ENCODE measurements around the gene RBM7. TPM values are rescaled to one million over a fixed set of nuclear protein-coding genes. Genes with fewer than 3 reads are reported as not detected.

The RBM7 gene
- 27.8 TPM for total RNA-seq
- 14.6 TPM for polyA plus RNA-seq (ENCODE audit: insufficient read depth, low read depth, low replicate concordance)
- long read RNA-seq, donor 1, full-length matches to known transcripts, result 17 of 17 reads
- long read RNA-seq, donor 1, partial matches to known transcripts, result 0 of 17 reads
- long read RNA-seq, donor 1, other reads (novel, unspliced or antisense), result 0 of 17 reads
- long read RNA-seq, donor 2, full-length matches to known transcripts, result 19 of 19 reads
- long read RNA-seq, donor 2, partial matches to known transcripts, result 0 of 19 reads
- long read RNA-seq, donor 2, other reads (novel, unspliced or antisense), result 0 of 19 reads
- long read RNA-seq, donor 3, full-length matches to known transcripts, result 26 of 26 reads
- long read RNA-seq, donor 3, partial matches to known transcripts, result 0 of 26 reads
- long read RNA-seq, donor 3, other reads (novel, unspliced or antisense), result 0 of 26 reads
- long read RNA-seq, donor 4, full-length matches to known transcripts, result 26 of 26 reads
- long read RNA-seq, donor 4, partial matches to known transcripts, result 0 of 26 reads
- long read RNA-seq, donor 4, other reads (novel, unspliced or antisense), result 0 of 26 reads
- long read RNA-seq, donor 5, partial matches to known transcripts, result 0 of 2 reads
- long read RNA-seq, donor 5, other reads (novel, unspliced or antisense), result 0 of 2 reads
- long read RNA-seq, donor 6, full-length matches to known transcripts, result 37 of 46 reads
- long read RNA-seq, donor 6, partial matches to known transcripts, result 9 of 46 reads
- long read RNA-seq, donor 6, other reads (novel, unspliced or antisense), result 0 of 46 reads
- long read RNA-seq, donor 7, full-length matches to known transcripts, result 38 of 39 reads
- long read RNA-seq, donor 7, partial matches to known transcripts, result 0 of 39 reads
- long read RNA-seq, donor 7, other reads (novel, unspliced or antisense), result 1 of 39 reads
- long read RNA-seq, donor 8, full-length matches to known transcripts, result 14 of 14 reads
- long read RNA-seq, donor 8, partial matches to known transcripts, result 0 of 14 reads
- long read RNA-seq, donor 8, other reads (novel, unspliced or antisense), result 0 of 14 reads
- long read RNA-seq, donor 9, full-length matches to known transcripts, result 7 of 7 reads
- long read RNA-seq, donor 9, partial matches to known transcripts, result 0 of 7 reads
- long read RNA-seq, donor 9, other reads (novel, unspliced or antisense), result 0 of 7 reads
- long read RNA-seq, donor 10, full-length matches to known transcripts, result 9 of 9 reads
- long read RNA-seq, donor 10, partial matches to known transcripts, result 0 of 9 reads
- long read RNA-seq, donor 10, other reads (novel, unspliced or antisense), result 0 of 9 reads

- TF ChIP-seq CTCF (IDR thresholded peaks at IDR 0.05; ENCODE audit: borderline replicate concordance, extremely low read depth, insufficient read depth), result no peak
- H3K4me1 ChIP-seq (ENCODE audit: control insufficient read depth in 2 of 3, insufficient read depth in 2 of 3, low read depth in 1 of 3, low read length in 3 of 3), result peaks cover 0 to 16% (median 8%) of the 10 kb centered on the region in 3 donors
- H3K27me3 ChIP-seq (ENCODE audit: control insufficient read depth, insufficient read depth, low read length), result no peaks in the 10 kb centered on the region
- peak within 1 kb of the TSS; percentile 94 to 100 (median 100) for H3K4me3 ChIP-seq (ENCODE audit: low read length in 3 of 3)
- intact Hi-C loops (cut with DNase I), result no loop called here
- H3K9me3 ChIP-seq (ENCODE audit: control insufficient read depth in 2 of 3, insufficient read depth in 1 of 3, low read length in 3 of 3), result no peaks in the 10 kb centered on the region
- DNase-seq (peak; percentile 96 to 100 (median 98)), FAIRE-seq (peak; percentile 85)
- peak within 1 kb of the TSS; percentile 92 to 99 for H3K27ac ChIP-seq (ENCODE audit: low read depth in 2 of 2, low read length in 2 of 2)
- no peaks in the 10 kb centered on the region for H3K36me3 ChIP-seq (ENCODE audit: control insufficient read depth in 2 of 3, insufficient read depth in 3 of 3, low read length in 3 of 3)
- H3K9ac ChIP-seq (ENCODE audit: low read length in 3 of 3), result peak within 1 kb of the TSS; percentile 98 to 99 (median 99)
Observed at GRCh38 chr11:114400216-114400914, at the start of gene RBM7, which contains the start of gene C11orf71. Gene RBM7 (plus strand): TSS chr11:114400666. CDS start chr11:114400672, 6 bp downstream. Gene C11orf71 (minus strand): TSS chr11:114400511. CDS start chr11:114400331, 180 bp downstream.

GRCh38 chr11:114353443-114353842, 47.0 kb upstream of the RBM7 start:
- no peak for DNase-seq
- no peaks in the 10 kb centered on the region for H3K27me3 ChIP-seq (ENCODE audit: control insufficient read depth, insufficient read depth, low read length)
- no peaks in the 10 kb centered on the region for H3K9me3 ChIP-seq (ENCODE audit: control insufficient read depth in 2 of 3, insufficient read depth in 1 of 3, low read length in 3 of 3)
- H3K9ac ChIP-seq (ENCODE audit: low read length in 3 of 3), result no peak overlapping the region
- intact Hi-C loops (cut with DNase I), result no loop called here
- FAIRE-seq, result no peak
- no peak overlapping the region for H3K27ac ChIP-seq (ENCODE audit: low read depth in 2 of 2, low read length in 2 of 2)
- no peak overlapping the region for H3K4me3 ChIP-seq (ENCODE audit: low read length in 3 of 3)
- H3K4me1 ChIP-seq (ENCODE audit: control insufficient read depth in 2 of 3, insufficient read depth in 2 of 3, low read depth in 1 of 3, low read length in 3 of 3), result no peaks in the 10 kb centered on the region
- no peak for TF ChIP-seq CTCF (IDR thresholded peaks at IDR 0.05; ENCODE audit: borderline replicate concordance, extremely low read depth, insufficient read depth)
- H3K36me3 ChIP-seq (ENCODE audit: control insufficient read depth in 2 of 3, insufficient read depth in 3 of 3, low read length in 3 of 3), result no peaks in the 10 kb centered on the region

- no peak for FAIRE-seq
Observed at GRCh38 chr11:114354076-114354475, 46.4 kb upstream of the RBM7 start.

More at GRCh38 chr11:114354076-114354475, 46.4 kb upstream of the RBM7 start:
- no peaks in the 10 kb centered on the region for H3K4me1 ChIP-seq (ENCODE audit: control insufficient read depth in 2 of 3, insufficient read depth in 2 of 3, low read depth in 1 of 3, low read length in 3 of 3)
- no peaks in the 10 kb centered on the region for H3K27me3 ChIP-seq (ENCODE audit: control insufficient read depth, insufficient read depth, low read length)
- no peak overlapping the region for H3K27ac ChIP-seq (ENCODE audit: low read depth in 2 of 2, low read length in 2 of 2)
- H3K9ac ChIP-seq (ENCODE audit: low read length in 3 of 3), result no peak overlapping the region
- DNase-seq, result peak in 1 of 5 donors; percentile 16
- H3K4me3 ChIP-seq (ENCODE audit: low read length in 3 of 3), result no peak overlapping the region
- H3K9me3 ChIP-seq (ENCODE audit: control insufficient read depth in 2 of 3, insufficient read depth in 1 of 3, low read length in 3 of 3), result no peaks in the 10 kb centered on the region
- intact Hi-C loops (cut with DNase I), result no loop called here
- no peaks in the 10 kb centered on the region for H3K36me3 ChIP-seq (ENCODE audit: control insufficient read depth in 2 of 3, insufficient read depth in 3 of 3, low read length in 3 of 3)
- no peak for TF ChIP-seq CTCF (IDR thresholded peaks at IDR 0.05; ENCODE audit: borderline replicate concordance, extremely low read depth, insufficient read depth)

Measured in kidney (tissue), 22 donors.